CD4-positive, alpha-beta T cell treated with Interleukin-17A for 1 hour (primary cell): ENCODE data around the gene DCAF4.

Source experiments
- DNase-seq: peaks from one replicate; pipeline ENCODE4 v3.0.0-alpha.2; 2020

DCAF4 gene

GRCh38 chr14:72894623-72895378 is 31.5 kb upstream of the DCAF4 start:
- DNase-seq, result no peak

- DNase-seq, result no peak
Measured at GRCh38 chr14:72898448-72898847, 27.8 kb upstream of the DCAF4 start.

GRCh38 chr14:72901361-72901760 is 24.9 kb upstream of the DCAF4 start:
- DNase-seq, result no peak

- no peak for DNase-seq
Measured at GRCh38 chr14:72902801-72903530, 23.3 kb upstream of the DCAF4 start.

GRCh38 chr14:72903716-72904115 is 22.5 kb upstream of the DCAF4 start:
- no peak for DNase-seq

GRCh38 chr14:72904218-72904617 is 22.0 kb upstream of the DCAF4 start:
- DNase-seq, result no peak

GRCh38 chr14:72904840-72905561 is 21.3 kb upstream of the DCAF4 start:
- peak; percentile 79 for DNase-seq

GRCh38 chr14:72906316-72906715 is 19.9 kb upstream of the DCAF4 start:
- no peak for DNase-seq

- DNase-seq, result no peak
Measured at GRCh38 chr14:72906879-72907278, 19.4 kb upstream of the DCAF4 start.

- no peak for DNase-seq
Measured at GRCh38 chr14:72907886-72908285, 18.4 kb upstream of the DCAF4 start.

GRCh38 chr14:72909163-72909562 is 17.1 kb upstream of the DCAF4 start:
- DNase-seq, result no peak

GRCh38 chr14:72913809-72914208 is 12.5 kb upstream of the DCAF4 start:
- DNase-seq, result no peak

GRCh38 chr14:72916174-72916573 is 10.1 kb upstream of the DCAF4 start:
- no peak for DNase-seq

GRCh38 chr14:72917094-72917802 is 9.0 kb upstream of the DCAF4 start:
- no peak for DNase-seq

GRCh38 chr14:72920008-72920407 is 6.3 kb upstream of the DCAF4 start:
- no peak for DNase-seq

- no peak for DNase-seq
Measured at GRCh38 chr14:72921396-72921795, 4.9 kb upstream of the DCAF4 start.

- no peak for DNase-seq
Measured at GRCh38 chr14:72924337-72924736, 1.9 kb upstream of the DCAF4 start.

GRCh38 chr14:72925171-72925759 is 999 bp upstream of the DCAF4 start:
- DNase-seq, result no peak

GRCh38 chr14:72925815-72926291 is 411 bp upstream of the DCAF4 start:
- DNase-seq, result no peak

GRCh38 chr14:72928872-72929271 is 2.6 kb downstream of the DCAF4 start:
- DNase-seq, result no peak

- DNase-seq, result no peak
Measured at GRCh38 chr14:72929316-72930080, 3.2 kb downstream of the DCAF4 start.

GRCh38 chr14:72932893-72933292 is 6.6 kb downstream of the DCAF4 start:
- DNase-seq, result no peak
